SK-N-MC (cell line): ENCODE data around the gene TFF2.

Experiments
- EZH2 ChIP-seq: fragments of 200-600 bp; sonication (generic); IDR thresholded peaks from one replicate; pipeline ENCODE4 v1.6.1; 2017; ENCODE audit warnings: antibody characterized with exemption
- POLR2AphosphoS5 ChIP-seq: IDR thresholded peaks from 2 replicates; pipeline ENCODE4 v1.6.1; 2012; ENCODE audit warnings: mild to moderate bottlenecking, low read depth, low read length, borderline replicate concordance

DNA sequence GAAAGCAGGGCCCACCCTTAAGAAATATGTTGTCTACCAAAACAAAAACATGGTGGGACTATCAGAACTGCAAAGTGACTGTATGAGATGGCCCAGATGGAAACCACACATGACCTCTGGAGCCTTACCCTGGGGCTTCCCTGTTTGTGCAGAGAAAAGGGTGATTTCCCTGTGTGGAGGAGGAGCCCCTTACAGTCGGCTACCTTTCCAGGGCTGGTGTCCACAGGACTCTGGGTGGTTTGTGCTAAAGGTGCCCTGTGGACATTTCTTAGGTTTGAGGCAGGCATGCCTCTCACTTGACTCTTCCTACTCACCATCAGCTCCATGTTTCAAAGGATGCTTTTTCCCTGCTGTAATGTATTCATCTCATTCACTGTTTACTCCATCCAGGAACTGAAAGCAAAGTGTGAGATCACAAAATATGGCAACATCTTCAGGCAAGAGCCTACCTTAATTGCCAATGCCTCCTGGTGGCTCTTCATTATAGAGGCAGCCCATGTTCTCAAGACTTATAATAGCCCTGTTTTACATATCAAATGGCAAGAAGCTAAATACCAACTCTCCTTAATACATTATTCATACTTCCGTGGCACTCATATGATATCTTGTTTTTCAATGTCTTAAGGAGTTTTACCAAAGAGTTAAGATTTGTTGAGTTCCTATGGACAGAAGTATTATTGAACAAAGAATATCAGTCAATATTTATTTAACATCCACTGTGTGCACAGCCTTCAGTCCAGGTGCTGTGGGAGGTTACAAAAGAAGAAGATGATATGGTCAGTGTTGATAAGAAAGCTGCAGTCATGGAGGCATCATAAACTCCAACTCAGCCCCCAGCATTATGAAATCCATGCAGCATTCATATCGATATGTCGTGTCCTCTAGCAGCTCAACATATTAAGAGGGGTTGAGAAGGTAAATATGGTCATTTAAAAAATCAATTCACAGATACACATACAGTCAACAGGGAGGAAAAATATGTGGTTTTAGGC is 20.1 kb downstream of the TFF2 start:
- TF ChIP-seq POLR2AphosphoS5 = no peak
- no peak for TF ChIP-seq EZH2
